K562 (cell line): Measurements from ENCODE around the gene FGF1.

Source experiments
- CTCF ChIP-seq, 3 experiments: IDR thresholded peaks in 2 of 3; conservative IDR thresholded peaks in 1 of 3; 2 replicates each; pipeline ENCODE4 v1.5.1; 2011 to 2012; ENCODE audit warnings: low read length in 3 of 3, mild to moderate bottlenecking in 3 of 3, control low read depth in 2 of 3, improper control_type of control experiment in 1 of 3, inconsistent platforms in 1 of 3, low read depth in 1 of 3, mixed read lengths in 1 of 3, moderate library complexity in 1 of 3; ENCODE audit not compliant: insufficient read depth in 2 of 3
- E2F8 ChIP-seq: fragments of 450-650 bp; IDR thresholded peaks from 2 replicates; pipeline ENCODE4 v1.7.1; 2018; ENCODE audit warnings: mild to moderate bottlenecking, low read depth; ENCODE audit not compliant: partially characterized antibody
- EZH2 ChIP-seq: IDR thresholded peaks from 2 replicates; pipeline ENCODE4 v1.6.1; 2012; ENCODE audit warnings: low read depth, mild to moderate bottlenecking, inconsistent platforms, low read length, borderline replicate concordance

GRCh38 chr5:142561029-142561428 lies 124.9 kb downstream of the FGF1 start:
- TF ChIP-seq EZH2 (no peak), E2F8 (no peak), CTCF (IDR thresholded peaks at IDR 0.05 in 2 of 3, conservative IDR thresholded peaks at IDR 0.05 in 1 of 3; ENCODE audit: insufficient read depth in 2 of 3, low read depth in 1 of 3, low read length in 3 of 3) (no peak)
